ENCODE results near the gene BTLA. TPM values are rescaled to one million over a fixed set of nuclear protein-coding genes. Genes with fewer than 3 reads are reported as not detected.
A peak's percentile ranks its signal among the peaks of the same experiment; 100 is the strongest.
"Not testable (repeated sequence)": the region's sequence is repeated elsewhere in the genome, so short reads cannot be mapped to it uniquely, and the experiment has no call there.

BTLA gene
- total RNA-seq, 1 donor from 2014 or later, result 0.10 TPM

DNA sequence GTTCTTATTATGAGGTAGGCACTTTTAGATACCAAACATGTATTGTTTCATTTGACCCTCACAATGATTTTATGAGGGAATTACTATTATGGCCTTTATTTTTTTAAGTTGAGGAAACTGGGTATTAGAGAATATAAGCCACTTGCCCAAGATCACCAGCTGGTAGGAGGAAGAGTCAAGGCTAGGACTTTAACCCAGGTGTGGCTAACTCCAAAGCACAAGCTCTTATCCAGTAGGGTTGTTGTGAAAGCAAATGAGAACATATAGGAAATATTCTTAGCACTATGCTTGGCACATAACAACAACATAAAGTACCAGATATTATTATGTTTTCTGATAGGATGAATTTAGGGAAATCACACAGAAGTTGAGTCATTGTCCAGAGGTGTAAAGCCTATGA is 7.9 kb downstream of the BTLA start:
- DNase-seq (ENCODE audit: low read depth), result no peak

GRCh38 chr3:112489674-112490479 is 9.4 kb downstream of the BTLA start:
- DNase-seq (ENCODE audit: low read depth), result no peak

- DNase-seq (ENCODE audit: low read depth), result no peak
These were observed 12.3 kb downstream of the BTLA start for GRCh38 chr3:112486811-112487505.

DNA sequence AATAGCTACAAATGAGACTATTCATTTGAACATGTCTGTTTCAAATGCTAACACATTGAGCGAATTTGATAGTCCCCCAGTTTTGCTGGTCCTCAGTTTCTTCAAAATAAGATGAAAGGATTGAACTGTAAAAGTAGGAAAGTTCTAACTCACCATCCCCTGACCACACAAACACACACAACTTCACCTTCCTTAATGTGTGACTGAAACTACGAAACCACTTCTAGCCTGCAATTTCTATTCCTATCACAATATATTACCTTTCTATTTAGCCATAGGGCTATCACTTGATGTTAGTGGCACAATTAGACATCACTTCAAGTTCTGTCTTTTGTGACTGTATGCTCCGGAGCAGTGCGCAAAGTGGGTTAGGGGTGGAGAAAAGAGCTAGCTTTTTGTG is 14.9 kb downstream of the BTLA start:
- no peak for DNase-seq (ENCODE audit: low read depth)

DNA sequence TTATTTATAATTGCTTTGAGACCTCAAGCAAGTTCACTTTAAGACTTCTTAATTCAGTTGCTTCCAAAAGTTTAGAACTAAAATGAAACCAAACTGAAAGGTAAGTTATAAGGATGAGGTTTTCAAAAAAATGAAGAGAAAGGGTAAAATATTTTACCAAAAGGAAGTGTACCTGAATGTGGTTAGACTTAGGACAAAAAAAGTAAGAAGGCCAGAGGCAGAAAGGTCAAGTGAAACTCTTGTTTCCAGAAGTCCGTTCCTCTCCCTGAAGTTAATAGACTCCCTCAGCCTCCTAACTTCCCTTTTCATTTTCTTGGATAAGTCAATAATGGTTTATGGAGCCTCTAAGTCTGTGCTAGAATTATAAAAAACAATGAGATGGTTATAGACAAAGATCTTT is 16.6 kb downstream of the BTLA start:
- DNase-seq (ENCODE audit: low read depth), result no peak

DNA sequence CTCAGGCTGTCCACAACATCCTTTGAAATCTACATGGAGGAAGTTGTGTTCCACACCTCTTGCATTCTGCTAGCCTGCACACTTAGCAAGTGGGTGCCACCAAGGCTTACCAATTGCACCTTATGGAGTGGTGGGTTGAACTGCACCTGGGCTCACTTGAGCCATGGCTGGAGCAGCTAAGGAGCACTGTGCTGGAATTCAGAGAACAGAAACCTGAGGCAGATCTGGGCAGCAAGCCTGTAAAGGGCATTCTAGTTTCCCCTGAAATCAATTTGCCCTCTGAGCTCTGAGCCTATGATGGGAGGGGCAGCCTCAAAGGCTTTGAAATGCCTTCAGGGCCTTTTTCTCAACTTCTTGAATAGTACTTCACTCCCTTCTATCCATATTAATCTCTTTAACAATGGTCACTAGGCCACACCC is 18.0 kb downstream of the BTLA start:
- DNase-seq (ENCODE audit: low read depth), result no peak

GRCh38 chr3:112477891-112478290 is 21.4 kb downstream of the BTLA start:
- DNase-seq (ENCODE audit: low read depth), result no peak

DNA sequence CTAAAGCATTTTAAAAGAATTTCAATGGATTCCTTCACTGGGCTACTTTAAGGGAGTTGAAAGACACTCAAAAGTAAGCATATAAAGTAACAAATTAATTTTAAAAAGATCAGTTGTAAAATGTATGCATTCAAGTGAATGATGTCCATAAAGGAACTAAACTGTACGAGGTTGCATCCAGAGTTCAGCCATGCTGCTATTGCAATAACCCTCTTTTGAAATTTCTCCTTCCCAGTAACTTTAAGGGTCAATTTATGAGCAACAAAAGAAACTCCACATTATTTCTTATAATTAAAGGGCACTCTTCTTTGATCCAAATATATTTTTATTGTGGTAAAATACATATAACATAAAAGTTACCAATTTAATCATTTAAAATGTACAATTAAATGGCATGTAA is 22.9 kb downstream of the BTLA start:
- DNase-seq (ENCODE audit: low read depth), result no peak

- DNase-seq (ENCODE audit: low read depth), result no peak
These were observed 24.5 kb downstream of the BTLA start for GRCh38 chr3:112474796-112475195.

GRCh38 chr3:112472691-112473090 is 26.6 kb downstream of the BTLA start:
- no peak for DNase-seq (ENCODE audit: low read depth)

DNA sequence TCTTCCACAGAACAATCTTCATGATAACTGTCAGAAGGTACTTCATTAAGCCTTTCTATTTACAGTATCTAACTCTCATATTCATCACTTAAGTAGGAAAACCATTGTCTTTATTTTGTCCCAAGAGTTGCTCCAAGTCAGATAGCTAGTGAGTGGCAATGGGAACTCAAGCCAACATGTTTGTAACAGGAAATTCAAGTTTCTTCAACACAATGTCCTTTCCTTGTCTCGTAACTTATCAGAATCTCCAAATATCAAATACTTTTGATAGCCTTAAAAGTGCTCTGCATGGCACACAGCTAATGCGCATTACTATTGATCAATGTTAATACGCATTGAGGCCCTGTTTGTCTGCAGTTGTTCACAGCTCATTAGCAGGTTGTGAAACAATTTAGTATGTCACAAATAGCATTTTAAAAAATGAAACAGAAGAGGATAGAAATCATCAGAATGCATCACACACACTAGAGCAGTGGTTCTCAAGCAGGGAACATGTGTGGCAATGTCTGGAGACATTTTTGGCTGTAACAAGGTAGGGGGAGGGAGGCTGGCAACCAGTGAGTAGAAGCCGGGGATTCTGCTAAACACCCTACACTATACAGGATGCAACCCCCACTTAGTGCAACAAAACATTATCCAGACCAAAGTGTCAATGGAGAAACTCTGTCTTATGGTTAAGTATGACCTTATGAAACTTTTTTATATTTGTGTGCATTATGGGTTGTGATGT is 27.5 kb downstream of the BTLA start:
- DNase-seq (ENCODE audit: low read depth), result no peak

- peak; percentile 36 for DNase-seq (ENCODE audit: low read depth)
These were observed 28.5 kb downstream of the BTLA start for GRCh38 chr3:112470788-112471187.

DNA sequence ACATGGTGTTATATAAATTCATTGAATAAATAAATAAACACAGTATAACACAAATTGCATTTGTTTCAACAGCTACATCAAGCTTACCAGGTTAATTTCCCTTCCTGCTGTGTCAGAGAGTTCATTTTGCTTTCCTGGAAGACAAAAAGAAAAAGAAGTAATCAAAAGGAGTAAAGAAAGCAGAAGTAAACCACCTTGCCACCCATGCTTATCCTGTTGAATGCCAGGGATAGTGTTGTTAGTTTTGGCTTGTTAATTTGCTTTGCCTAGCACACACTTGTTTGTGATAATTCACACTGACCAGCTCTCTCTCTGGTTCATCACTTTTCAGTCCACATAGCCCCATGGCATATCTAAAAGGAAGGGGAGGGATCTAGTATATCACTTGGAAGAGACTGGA is 29.6 kb downstream of the BTLA start:
- no peak for DNase-seq (ENCODE audit: low read depth)

DNA sequence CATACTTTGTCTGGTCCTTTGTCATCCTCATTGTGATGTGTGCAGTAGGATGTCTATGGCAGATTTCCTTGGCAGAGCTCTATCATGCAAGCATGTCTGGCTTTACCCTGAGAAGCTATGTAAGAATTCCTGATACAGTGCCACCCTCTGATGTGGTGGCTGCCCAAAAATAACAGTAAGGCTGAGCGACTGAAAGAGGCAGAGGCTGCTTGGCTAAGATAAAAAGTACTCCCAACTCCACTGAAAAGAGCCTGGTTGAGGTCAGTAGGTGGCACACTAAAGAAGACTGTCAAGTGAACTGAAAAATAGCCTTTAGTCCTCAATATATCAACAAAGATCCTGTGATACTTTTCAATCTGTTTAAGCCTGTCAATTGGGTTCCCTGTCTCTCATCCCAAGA is 31.7 kb downstream of the BTLA start:
- no peak for DNase-seq (ENCODE audit: low read depth)

DNA sequence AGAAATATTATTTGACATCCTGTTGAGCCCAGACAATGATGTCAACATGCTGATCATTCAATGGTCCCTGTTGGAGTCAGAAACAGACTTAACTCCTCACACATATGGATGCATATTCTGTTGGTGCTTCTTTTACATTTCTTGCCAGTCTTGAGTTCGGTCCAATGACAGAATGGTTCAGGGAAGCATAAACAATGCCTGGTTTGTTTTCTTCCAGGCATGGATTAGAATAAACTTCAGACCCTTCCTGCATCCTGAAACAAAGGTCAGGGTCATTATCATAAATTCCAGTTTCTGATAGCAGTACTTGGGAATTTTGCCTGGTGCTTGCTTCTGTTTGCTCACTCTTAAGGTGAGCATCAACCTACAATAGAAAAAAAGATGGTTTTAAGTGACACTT is 33.3 kb downstream of the BTLA start:
- no peak for DNase-seq (ENCODE audit: low read depth)

DNA sequence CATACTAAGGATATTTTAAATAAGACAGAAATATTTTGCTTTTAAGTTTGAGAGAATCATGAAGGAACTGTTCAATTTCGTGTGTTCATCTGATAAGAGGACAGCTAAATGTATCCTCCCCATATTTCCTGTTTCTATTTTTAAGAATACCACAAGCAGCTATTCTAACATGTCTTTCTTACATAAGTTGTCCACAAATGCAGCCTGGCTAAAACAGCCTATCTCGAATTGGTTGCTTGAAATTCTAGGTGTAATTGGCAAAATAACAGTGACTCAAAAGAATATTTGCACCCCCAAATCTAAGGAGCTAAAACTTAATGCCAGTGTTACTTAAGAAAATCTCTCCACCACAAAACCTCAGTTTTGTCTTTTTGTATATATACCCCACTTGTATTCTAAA is 35.0 kb downstream of the BTLA start:
- DNase-seq (ENCODE audit: low read depth), result no peak

GRCh38 chr3:112463250-112463649 is 36.0 kb downstream of the BTLA start:
- DNase-seq (ENCODE audit: low read depth), result no peak

DNA sequence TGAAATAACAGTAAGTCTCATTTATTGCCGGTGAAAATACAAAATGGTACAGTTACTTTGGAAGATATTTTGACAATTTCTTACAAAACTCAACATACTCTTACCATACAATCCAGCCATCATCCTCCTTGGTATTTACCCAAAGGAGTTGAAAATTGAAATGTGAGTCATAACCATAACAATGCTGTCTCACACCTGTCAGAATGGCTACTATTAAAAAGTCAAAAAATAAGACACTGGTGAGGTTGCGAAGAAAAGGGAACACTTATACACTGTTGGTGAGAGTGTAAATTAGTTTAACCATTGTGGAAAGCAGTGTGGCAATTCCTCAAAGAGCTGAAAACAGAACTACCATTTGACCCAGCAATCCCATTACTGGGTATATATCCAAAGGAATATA is 37.5 kb downstream of the BTLA start:
- DNase-seq (ENCODE audit: low read depth), result not testable (repeated sequence)

- peak; percentile 26 for DNase-seq (ENCODE audit: low read depth)
These were observed 38.6 kb downstream of the BTLA start for GRCh38 chr3:112460519-112461195.

- DNase-seq (ENCODE audit: low read depth), result no peak
These were observed 39.5 kb downstream of the BTLA start for GRCh38 chr3:112459750-112460149.

DNA sequence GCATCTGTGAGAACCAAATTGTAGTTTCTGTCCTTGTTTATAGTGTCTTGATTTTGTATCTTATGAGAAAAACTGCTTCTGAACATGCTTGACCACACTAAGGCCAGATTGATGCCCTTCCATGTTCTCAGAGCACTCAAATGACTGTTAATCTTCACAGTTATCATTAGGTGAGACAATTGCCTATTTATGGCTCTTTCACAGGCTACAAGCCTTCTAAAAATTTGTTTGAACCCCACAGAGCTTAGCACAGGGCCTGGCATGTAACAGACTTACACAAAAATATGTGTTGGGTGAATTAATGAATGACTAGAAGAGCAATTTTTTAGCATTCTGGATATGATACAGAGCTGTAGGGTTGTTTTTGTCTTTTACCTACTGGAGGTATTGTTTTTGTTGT is 43.1 kb downstream of the BTLA start:
- no peak for DNase-seq (ENCODE audit: low read depth)

DNA sequence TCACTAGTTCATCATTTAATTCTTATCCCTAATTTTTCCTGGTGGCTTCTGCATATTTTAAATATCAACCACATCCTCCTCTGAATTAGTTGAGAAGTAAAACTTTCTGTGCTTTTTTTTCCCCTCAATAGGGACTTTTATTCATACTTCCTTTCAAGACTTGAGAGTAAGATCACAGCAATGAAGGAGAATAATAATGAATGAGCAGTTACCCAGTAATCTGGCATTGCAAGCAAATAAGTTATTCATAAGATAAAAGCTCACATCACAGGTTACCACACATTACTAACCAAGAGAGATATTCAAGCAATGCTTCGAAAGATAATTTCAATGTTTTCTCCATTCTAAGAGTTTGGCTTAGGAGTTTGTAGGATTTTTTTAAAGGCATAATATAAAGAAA is 50.3 kb downstream of the BTLA start:
- no peak for DNase-seq (ENCODE audit: low read depth)
